GM04504 (cell line): ENCODE results near the gene THBS4.

Source experiments
- DNase-seq: peaks from one replicate; pipeline ENCODE4 v3.0.0-alpha.2; 2012; ENCODE audit warnings: low read depth

THBS4 gene

DNA sequence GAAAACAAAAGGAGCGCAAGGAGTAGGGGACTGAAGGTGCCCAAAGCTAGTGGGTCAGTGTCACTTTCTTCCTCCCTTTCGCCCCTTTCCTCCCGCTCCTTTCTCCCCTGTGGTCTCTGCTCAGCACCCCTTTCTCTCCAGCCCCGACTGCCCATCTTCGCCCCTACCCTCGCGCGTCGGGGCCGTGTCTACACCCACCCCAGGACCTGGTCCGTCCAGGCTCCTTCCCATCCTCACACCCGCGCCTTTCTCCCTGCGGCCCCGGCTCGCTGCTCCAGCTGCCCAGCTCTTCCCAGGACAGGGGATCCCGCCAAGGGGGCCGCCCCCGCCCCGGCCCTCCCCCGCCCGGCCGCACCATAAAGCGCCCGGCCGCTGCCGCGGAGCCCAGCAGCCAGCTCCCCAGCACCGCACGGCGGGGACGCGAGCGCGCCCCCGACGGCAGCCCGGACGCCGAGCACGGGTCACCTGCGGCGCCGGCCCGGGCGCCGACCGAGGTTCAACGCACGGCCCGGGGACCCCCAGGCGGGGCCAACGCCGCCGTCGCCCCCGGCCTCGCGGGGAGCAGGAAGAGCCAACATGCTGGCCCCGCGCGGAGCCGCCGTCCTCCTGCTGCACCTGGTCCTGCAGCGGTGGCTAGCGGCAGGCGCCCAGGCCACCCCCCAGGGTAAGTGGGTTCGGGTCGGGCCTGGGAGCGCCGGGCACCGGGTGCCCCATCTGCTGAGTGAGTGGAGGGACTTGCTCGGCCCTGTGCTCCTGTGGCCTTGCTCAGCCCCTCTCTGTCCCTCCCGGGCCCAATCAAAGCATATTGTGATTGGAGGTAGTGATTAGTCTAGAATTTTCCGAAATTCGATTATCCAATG, at the start of gene THBS4:
THBS4 (plus strand) TSS at position 387 of the 860 bp plus-strand sequence; CDS start at position 577, 190 bp downstream.
- DNase-seq, result no peak

GRCh38 chr5:79986260-79986659, 48.9 kb upstream of the THBS4 start:
- DNase-seq, result no peak

DNA sequence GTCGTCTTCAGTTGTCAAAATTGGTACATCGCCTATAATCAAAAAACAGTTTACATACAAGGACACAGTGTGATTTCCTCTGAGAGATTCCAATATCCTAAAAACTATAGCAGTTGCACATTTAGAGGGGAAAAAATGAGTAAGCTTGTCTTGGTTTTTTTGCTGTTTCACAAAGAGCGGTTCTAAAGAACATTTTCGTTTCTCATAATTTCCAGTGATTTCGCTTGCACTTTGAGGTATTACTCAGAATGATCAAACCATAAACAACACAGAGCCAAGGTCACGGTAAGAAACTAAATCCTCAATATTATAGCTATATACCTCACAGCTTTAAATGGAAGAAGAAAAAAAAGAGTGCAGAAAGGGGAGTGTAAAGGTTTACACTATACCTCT, 44.9 kb upstream of the THBS4 start:
- no peak for DNase-seq

DNA sequence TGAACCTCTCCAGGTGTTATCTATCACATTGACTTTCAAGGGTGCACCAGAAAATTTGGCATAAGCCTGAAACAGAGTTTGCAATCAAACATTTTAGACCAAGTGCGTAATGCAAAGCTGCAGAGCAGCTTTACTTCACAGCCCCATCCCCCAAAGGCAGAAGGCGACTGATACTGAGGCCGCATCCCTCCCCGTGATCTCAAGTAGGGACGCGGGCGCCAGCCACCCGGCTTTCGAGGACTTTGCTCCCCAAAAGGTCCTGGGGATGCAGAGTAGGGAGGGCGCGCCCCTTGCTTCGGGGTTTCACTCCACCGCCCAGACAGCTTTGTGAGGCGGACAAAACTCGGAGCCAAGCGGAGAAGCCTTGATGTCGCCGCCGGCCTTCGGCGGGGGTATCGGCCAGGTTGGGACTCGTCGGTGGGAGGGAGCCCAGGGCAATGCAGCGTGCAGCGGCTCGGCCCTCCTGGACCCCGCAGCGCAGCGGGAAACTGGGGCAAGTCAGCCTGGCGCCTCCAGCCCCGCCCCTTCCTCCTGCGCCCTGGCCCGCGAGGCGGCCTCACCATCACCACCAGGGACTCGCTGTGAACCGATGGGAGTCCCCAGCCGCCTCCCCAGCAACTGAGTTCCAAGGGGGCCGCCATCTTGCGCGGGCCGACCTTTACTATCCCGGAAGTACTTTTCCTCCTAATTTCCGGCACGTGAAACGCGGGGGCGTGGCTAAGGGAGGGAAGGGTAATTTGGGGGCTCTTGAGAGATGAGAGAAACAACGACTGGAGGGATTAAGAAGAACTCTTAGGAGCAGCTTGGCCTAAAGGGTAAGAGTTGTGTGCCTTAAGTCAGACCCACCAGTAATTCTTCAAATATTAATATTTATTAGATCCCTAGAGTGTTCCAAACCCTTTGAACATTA, 44.3 kb upstream of the THBS4 start, which contains the start of gene MTX3:
MTX3 (minus strand) TSS at position 665 of the 910 bp plus-strand sequence; CDS start at position 641, 24 bp downstream.
- peak; percentile 58 for DNase-seq

DNA sequence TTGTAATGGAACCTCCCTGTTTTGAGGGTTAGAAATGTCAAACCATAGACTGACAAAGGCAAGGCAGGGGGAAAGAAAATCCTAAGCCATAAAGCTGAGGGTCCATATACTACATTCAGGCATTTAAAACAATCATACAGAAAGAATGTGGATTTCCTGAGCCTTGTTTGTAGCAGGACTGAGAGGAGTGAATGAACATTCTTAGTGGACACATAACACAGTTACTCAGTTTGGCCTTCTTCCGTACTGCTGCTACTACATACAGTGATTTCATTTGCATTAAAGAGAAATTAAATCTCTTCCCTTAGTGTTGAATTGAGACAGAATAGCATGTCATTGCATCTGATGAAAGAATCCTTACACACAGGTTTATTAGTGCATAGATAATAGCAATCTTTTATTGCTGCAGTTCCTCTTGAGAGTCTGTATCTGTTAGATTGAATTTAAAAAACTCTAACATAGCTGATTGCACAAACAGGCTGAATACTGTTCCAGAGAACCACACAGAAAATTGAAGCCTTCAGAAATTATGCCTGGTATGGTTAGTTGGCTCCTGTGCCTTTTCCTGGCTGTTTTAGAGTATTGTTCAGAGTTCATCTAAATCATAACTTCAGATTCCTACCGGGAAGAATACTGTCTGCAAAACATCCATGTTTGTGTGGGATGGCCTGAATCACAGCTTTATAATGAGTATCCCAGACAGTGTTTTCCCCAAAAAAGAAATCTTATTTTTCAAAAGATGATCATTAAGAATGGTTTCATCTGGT, 42.1 kb upstream of the THBS4 start:
- no peak for DNase-seq

GRCh38 chr5:79999722-80000121, 35.4 kb upstream of the THBS4 start:
- DNase-seq, result no peak

- DNase-seq, result no peak
Observed at GRCh38 chr5:80002677-80003076, 32.5 kb upstream of the THBS4 start.

DNA sequence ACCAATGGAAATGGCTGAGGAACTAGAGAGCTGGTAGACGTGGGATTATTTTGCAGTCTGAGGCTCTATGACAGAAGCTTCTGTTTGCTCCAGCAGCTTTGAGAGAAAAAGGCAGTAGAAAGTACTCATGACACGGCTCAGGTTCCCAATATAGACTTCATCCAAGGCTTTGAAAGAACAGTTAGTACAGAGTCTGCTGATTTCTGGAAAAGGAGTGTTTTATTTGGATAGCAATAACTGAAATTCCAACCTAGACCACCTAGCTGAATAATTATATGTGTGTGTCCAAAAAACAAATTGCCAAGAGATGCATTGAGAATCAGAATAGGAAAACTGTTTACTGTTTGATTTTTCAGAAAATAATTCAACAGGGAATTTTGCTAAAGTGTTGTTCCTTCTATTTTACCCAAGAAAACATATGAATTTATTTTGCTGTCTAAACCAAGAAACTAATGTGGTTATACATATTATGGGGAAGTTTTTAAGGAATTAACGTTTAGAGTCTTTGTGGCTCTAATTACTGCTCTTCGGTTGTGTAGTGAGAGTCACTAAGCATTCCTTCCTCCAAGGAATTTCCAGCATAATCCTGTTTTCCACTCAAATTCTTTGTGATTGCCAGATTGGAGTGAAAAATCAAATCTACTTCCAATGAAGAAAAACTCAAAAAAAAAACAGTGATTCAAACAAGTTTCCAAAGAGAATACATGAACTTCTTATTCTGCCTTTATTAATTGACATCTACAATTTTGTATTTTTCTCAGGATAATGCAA, 26.0 kb upstream of the THBS4 start:
- no peak for DNase-seq

- no peak for DNase-seq
Observed at GRCh38 chr5:80010754-80011392, 24.3 kb upstream of the THBS4 start.

- no peak for DNase-seq
Observed at GRCh38 chr5:80025069-80025468, 10.1 kb upstream of the THBS4 start.

- DNase-seq, result no peak
Observed at GRCh38 chr5:80026841-80027240, 8.3 kb upstream of the THBS4 start.

- DNase-seq, result no peak
Observed at GRCh38 chr5:80031109-80031508, 4.0 kb upstream of the THBS4 start.

- no peak for DNase-seq
Observed at GRCh38 chr5:80033513-80033912, 1.6 kb upstream of the THBS4 start.

- DNase-seq, result no peak
Observed at GRCh38 chr5:80034559-80034958, 589 bp upstream of the THBS4 start.

- no peak for DNase-seq
Observed at GRCh38 chr5:80035839-80036238, 691 bp downstream of the THBS4 start.

DNA sequence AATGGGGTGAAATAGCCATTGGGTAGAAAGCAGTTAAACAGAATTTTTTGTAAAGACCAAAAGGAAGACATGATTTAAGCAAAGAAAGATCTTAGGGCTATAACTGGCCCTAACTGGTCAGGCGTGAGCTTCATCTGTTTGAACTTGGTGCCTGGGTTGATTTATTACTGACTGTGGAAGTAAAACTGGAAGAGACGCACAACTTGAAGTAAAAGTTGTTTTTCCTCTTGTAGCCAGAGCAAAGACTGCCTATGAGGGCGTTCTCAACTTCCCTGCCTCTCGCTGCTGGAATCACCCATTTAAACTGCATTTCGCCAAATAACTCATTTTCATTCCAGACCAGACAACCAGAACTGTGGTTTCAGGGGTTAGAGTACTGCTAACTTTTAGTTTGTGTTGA, 1.5 kb downstream of the THBS4 start:
- no peak for DNase-seq

DNA sequence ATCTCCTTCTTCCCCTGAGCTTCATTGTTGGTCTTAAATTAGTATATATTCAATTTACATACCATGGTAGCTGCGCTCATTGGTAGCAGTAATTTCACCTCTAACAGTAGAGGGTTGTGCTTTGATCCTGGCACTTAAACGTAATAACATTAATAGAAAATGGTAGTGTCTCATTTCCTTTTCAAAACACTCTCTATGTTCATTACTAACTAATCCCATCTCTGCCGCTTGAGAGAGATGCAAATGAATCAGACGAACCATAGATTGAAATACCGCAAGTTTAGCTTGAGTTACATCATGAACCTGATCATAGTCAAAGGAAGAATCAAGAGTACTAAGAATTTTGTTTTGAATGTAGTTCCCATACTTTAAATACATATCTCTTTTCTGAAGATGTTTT, 2.2 kb downstream of the THBS4 start:
- DNase-seq, result no peak

DNA sequence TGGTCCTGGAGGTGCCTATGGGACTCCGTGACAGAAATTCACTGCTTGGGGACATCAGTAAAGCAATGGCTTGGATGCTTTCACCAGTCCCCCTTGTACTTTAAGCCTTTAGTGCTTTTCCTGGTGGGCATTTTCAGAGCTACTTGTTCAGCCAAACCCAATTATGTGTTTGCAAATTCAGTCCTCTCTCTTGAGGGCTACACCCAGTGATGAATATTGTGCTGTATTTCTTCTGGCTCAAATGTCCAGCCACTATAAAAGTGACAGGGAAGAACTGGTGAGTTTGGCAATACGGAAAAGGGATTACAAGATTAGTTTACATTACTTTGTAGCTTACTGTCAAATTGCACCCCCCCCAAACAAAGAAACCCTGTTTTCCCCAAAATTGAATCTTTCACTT, 4.5 kb downstream of the THBS4 start:
- no peak for DNase-seq

GRCh38 chr5:80041527-80041926, 6.4 kb downstream of the THBS4 start:
- no peak for DNase-seq

DNA sequence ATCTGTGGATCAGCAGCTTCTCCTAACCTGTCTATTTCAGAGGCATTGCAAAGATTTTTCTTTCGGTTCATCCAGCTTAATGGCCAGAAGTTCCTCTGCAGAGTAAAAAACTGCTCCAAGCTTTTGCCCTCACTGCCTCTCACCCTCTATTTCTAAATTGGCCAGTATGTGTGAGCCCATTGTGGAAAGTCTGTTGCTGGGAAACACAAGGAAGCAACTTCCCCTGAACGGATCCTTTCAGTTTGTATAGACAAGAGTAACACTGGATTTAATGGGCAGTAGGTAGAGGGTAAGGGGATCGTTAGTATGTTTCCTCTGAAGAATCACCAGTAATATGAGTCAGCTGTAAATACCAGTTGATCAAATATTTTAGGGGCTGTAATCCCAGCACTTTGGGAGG, 7.2 kb downstream of the THBS4 start:
- DNase-seq, result no peak

GRCh38 chr5:80043187-80043586, 8.0 kb downstream of the THBS4 start:
- DNase-seq, result no peak
